GM19043 (cell line): ENCODE data around the gene SLC7A8.

ENCODE experiments used
- ATAC-seq: cut with Tn5 transposase; IDR thresholded peaks from one replicate; pipeline ENCODE4 v1.9.1; 2021; ENCODE audit warnings: low read depth; ENCODE audit not compliant: unreplicated experiment

The SLC7A8 gene

DNA sequence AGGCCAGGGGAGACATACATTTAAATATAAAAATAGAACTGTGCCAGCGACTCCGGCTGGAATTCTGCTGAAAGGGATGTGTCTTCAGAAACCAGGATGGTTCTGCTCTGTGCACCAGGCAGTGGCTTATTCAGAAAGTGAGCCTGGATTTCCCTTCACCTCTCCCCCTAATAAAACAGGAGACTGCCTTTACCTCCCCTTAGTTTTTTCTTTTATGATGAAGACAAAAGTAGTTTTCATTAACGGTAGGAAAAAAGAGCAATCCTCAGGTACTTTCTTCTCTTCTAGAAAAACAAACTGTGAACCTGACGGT lies 346 bp downstream of the SLC7A8 start:
- no peak for ATAC-seq

DNA sequence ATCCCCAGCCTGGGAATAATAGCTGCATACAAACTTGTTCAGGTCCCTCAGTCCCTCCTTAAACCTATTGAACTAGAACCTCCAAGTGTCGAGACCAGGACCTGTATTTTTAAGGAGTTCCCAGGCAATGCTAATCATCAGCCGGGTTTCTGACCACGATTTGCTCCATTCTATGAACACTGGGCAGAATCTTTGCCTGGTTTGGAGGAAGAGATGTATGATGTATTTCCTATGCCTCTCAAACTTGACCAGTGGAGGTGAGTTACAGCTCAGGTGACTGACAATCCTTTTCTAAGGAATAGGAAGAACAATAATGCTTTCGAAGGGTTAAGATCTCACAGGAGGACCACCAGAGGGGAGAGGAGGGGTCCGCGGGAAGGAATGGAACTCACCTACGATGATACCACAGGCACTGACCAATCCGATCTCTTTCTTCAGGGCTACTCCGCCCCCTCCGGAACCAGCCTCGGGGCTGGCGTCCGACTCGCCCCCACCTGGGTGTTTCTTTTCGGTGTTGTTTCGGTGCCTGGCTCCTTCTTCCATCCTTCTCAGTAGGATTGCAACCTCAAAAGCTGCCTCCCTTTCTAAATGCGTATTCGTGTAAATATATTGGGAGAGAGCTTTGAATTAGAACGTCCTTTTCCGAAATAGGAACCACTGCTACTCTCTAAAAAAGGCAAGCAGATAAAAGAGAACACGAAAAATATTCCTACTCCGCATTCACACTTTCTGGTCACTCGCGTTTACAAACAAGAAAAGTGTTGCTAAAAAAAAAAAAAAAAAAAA lies 895 bp downstream of the SLC7A8 start:
- ATAC-seq, result no peak

DNA sequence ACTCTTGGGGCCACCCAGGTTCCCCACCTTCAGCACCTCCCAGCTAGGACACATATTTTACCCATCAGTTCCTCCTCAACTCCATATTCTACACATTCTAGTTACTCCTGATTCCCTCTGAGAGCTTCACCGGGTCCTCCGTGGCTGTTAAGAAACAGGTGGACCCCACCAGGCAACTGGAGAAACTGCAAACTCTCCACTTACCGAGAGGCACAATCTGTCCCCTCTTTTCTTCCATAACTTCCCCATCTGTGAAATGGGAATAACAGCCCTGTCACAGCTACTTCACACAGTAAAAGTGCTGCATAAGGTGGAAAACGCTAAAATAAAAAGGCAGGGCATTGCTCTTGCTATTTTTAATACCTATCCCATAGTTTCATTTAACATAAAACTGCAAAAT lies 1.5 kb downstream of the SLC7A8 start:
- no peak for ATAC-seq

DNA sequence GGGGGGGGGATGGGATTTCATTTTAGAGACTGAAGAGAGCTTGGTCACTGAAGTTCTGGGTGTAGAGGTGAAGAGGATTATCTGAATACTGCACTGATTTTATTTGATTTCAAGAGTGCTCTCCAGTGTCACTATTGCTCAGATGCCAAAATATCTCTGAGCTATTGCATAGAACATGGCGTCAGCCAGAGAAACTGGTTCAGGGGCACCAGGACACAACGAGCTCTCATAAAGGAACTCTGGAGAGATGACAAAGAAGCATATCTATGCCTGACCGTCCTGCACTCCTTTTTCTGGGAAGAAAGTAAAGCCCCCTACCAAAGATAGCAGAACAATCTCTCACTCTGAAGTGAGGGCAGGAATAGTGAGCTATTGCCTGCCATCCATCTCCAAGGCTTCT lies 2.0 kb downstream of the SLC7A8 start:
- no peak for ATAC-seq

DNA sequence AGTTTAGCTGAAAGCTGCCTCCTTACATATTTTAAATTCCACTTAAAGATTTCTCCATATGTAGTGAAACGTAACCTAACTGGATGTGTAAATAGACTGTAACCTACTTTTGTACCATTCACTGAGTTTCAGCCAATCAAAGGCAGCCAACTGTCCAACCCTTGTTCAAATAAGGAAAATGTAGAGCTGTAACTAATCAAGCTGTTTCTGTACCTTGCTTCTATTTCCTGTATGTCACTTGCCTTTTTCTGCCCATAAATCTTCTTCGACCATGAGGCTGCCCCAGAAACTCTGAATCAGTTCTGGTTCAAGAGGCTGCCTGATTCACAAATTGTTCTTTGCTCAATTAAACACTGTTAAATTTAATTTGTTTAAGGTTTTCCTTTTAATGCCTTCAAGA lies 6.3 kb downstream of the SLC7A8 start:
- ATAC-seq, result no peak

DNA sequence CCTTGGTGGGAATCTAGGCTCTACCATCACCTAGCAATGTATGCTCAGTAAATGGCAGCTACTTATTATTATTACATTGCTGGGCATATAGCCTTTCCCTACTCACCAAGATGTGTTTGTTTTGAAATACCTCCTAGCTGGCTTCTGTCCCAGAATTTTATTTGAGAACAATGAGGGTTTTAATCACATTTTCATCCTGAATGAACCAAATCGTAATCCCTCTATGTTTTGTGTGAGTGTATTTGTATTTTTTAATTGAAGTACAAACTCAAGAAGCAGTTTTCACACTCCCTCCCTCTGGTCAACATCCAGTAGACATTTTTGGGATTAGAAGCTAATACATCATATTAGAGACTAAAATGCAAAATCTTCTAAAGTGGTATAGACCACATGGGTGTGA lies 7.6 kb downstream of the SLC7A8 start:
- ATAC-seq, result no peak

DNA sequence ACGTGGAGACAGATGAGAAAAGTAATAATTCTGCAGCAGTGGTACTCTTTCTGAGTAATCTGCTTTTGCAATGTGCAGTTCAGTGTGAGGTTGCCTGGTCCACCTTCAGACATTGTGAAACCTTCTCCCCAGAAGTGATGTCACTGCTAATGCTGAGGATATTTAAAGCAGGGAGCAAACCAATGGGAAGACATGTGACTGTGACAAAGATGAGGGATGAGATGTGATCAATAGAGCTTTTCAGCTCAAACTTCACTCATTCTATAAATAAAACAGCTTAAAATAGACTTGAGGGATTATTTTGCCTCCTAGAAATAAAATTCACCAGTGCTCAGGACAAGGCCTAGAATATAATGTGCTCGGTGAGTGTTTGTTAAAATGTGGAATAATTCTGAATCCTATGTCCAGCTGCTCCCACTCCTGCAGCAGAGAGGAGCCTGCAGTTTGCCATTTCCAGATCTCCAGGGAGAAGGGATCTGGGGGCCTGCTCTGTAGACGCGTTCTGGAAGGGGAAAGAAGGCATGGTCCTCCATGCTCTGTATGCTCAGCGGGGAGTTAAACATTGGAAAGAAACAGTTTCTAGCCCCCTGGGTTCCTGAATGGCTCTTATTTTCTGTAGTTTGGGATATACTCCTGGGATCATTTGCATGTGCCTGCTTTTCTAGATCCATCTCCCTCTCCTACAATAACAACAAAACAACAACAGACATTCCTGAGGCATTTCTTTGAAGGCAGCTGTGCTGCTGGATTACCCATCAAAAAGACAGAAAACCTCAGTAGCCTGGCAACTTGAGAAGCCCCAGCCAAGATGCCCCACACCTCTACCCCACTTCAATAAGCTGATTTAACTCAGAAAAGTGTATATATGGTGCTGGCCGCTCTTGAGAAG lies 8.9 kb downstream of the SLC7A8 start:
- no peak for ATAC-seq

DNA sequence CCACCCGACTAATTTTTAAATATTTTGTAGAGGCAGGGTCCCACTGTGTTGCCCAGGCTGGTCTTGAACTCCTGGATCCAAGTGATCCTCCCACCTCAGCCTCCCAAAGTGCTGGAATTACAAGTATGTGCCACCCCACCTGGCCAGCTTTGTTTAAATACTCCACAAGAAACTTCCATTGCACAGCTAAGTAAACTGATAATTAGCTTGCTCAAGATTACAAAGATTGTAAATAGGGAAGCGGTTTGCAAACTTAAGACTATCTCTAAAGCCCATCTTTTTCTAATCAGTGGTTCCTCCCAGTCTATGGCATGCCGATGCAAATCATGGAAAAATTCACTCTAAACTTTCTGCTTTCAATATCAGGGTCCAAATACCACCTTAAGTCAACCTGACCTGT lies 9.7 kb downstream of the SLC7A8 start:
- no peak for ATAC-seq

DNA sequence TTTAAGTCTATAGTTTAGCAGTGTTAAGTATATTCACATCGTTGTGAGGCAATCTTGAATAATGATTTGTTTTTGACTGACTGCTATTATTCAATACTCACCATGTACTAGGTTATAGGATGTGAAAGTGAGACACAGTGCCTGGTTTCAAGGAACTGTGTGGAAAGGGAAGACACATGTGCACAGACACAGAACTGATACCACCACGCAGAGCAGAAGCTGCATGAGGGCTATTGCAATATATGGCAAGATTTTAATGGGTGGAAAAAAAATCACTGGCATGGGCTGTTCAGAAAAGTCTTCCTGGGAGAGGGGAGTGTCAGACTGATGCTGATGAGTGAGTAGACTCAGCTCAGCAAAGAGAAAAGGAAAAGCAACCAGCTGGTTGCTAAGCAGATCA lies 10.4 kb downstream of the SLC7A8 start:
- no peak for ATAC-seq

DNA sequence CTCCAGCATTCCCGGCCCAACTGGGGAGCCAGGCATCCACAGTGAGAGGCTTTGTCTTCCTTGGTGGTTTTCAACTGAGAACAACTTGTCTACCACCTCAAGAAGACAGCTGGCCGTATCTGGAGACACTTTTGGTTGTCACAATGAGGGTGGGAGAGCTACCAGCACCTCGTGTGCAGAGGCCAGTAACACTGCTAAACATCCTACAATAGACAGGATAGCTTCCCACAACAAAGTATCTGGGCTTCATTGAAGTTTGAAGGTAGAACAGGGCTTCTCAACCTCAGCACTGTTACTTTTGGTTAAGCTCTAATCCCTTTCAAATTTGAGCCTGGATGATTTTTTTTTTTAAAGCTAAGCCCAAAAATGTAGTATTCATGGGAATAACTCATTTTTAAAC lies 10.9 kb downstream of the SLC7A8 start:
- no peak for ATAC-seq

DNA sequence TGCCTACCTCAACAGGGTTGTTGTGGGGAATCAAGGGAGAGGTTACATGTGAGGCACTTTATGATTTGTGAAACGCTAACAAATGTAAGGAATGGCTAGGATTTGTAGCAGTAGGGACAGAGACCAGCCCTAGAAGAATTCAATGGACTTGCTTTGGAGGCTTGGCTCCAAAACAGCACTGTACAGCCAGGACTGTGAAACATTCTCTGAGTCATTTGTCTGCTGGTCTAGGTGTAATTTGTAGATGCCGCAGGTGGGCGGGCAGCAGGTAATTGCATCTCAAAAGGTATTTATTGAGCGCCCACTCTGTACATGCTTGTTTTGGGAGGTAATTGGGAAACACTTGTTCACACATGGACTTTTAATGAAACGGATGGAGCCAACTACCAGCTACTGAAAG lies 11.4 kb downstream of the SLC7A8 start:
- ATAC-seq, result no peak

DNA sequence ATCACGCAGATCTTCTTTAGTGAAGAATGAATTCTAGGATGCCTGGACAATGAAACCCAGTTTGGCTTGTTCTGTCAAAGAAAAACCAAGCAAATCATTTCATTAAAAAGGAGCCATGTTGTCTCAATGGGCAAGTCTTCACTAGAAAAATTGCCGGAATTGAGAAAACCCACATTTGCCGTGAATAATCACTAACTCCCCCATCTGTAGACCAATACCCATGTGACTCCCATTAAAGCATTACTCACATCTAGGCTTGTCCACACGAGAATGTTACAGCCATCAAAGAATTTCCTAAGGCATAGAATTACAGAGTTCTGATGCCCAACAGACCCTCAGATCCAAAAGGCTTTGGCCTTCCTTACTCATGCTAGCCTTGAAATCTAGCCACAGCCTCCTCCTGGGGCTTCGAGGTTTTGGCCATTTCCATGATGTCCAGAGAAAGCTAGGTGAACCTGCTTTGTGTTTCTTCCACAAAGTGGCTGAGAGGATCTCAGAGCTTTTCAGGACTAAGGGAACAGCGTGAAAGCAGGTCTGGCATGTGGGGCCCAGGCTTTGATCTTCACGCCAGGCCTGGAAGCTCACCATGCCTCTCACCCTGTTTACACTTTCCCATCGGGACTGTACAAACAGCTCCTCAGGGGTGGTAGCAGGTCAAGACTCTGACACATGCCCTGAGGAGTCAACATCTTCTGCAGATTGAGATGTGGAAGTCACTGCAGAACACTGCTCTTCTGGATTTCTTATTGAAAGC lies 12.1 kb downstream of the SLC7A8 start:
- no peak for ATAC-seq

DNA sequence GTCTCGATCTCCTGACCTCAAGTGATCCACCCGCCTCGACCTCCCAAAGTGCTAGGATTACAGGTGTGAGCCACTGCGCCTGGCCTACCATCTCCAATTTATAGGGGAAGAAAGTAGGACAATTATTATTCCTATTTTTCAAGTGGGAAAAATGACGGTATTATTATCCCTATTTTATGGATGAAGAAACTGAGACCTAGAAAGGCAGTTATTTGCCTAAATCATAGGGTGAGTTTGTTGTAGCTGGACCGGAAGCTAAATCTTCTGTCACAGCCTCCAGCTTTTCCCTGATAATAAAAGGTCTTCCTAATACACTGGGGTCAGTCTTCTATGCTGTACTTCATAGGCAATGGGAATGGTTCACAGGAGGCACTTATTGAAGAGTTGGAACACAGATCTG lies 13.8 kb downstream of the SLC7A8 start:
- no peak for ATAC-seq

DNA sequence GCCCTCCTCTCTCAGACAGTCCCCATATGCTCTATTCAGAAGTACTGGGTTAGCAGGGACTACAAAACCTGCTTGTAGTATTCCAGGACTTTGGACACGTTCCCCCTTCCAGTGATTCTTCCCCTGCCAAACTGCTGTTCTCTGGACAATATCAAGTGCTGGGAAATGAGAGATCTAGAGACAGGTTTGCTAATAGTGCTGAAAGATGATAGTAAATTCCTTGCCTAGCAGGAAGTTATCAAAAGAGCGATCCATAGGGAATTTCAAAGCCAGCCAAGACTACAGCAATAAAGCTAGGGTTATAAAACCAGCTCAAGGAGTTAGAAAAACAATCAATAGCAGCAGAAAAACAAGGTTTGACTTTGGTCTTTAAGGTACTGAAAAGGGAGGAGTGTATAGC lies 15.2 kb downstream of the SLC7A8 start:
- no peak for ATAC-seq

DNA sequence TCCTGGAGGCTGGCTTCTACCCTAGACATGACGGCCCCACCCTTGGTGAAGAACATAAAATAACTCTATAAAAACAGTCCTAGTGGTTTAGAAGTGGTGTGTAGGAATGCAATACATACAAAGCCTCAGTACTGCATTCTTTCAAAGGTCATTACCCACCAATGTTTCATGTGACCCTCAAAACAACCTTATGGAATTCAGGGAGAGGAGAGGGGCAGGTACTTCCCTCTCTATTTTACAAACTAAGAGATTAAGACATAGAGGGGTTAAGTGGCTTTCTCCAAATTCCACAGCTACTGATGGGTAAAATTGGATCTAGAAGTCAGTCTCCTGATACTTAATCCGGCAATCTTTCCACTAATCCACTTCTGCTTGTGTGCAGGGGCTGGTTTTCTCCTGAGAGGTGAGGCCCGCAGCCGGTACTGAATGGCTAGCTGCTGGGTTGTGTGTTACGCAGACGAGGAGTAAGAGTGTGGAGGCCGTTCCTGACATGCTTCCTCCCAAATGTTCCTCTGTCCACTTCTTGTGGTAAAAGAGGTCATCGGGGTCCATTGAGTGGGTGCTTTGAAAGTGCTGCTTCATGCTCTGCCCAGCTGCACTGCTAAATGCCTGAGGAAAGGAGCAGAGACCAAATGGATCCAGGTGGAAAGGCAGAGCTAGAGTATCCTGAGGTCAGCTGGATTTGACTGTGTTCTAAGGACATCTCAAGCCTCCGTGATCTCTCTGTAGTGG lies 16.2 kb downstream of the SLC7A8 start:
- no peak for ATAC-seq

DNA sequence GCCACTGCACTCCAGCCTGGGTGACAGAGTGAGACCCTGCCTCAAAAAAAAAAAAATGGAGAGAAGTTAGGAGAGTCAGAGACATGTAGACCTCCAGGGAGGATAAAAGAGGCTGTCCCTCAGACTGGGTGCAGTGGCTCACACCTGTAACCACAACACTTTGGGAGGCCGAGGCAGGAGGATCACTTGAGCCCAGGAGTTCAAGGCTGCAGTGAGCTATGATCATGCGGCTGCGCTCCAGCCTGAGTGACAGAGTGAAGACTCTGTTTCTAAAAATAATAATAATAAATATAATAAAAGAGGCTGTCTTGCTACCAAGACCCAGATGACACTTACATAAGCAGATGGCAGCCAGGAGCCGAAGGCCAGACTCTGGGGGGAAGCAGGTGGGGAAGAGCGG lies 18.5 kb downstream of the SLC7A8 start:
- no peak for ATAC-seq

DNA sequence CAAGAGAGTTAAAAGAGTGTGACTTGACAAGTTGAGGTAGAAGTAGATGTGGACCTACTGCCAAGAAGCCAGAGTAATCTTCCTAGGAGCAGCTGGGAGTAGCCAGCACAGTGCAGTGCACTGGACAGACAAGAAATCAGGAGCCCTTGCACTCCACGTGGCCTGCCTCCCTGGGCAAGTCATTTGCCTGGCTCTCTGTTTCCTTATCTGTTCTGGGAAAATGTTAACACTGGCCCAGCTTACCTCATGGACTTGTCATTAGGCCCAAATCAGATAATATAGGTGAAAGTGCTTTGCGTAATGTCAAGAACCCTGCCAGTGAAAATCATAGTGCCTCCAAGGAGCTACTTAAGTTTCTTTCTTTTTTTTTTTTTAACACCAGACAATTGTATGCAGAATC lies 19.2 kb downstream of the SLC7A8 start:
- no peak for ATAC-seq

DNA sequence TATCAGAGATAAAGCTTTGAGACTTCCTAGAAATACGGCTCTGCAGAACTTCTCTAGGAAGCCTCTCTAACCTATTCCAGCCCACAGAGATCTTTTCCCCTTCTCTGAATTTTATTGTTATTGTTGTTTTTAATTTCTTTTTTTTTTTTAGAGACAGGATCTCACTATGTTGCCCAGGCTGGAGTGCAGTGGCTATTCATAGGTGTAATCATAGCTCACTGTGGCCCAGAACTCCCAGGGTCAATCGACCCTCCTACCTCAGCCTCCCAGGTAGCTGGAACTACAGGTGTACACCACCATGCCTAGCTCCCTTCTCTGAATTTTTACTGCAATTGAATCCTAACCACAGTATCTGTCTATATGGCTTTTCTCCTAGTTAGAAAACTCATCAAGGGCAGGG lies 19.6 kb downstream of the SLC7A8 start:
- no peak for ATAC-seq

DNA sequence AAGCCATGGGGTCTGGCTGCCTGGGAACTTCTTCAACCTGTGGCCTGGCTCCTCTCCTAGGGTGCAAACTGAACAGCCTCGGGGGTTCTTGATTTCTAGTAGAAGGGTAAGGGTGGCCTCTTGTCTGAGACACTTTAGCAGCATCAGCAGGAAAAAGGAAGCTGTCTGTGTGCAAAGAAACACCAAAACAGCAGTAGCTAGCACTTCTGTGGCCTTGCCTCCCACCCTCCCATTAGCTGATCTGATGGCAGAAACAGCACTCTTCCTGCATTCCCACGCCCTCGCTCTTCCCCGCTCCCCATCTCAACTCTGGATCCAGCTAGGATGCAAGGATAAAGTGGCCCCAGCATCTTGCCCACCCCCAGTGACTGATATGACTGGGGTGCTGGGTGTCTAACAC lies 20.7 kb downstream of the SLC7A8 start:
- ATAC-seq, result no peak

DNA sequence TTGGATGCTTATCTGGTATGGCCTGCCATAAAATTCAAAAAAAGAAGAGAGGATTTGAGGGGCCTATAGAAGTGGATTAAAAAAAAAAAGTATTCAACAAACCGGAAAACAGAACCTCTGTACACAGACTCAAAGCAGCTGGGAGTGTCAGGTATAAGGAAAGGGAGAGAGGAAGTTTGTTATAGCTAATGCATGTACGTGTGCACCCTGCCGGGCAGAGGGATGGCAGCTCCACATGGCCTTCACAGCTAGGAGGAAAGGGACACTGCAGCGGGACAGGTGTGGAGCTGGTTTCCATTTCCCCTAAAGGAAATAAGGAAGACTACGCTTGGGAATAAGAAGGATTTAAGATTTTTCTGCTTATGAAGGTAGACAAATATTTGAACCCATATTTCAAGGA lies 21.5 kb downstream of the SLC7A8 start:
- no peak for ATAC-seq
